ENCODE data around the gene RNF207. TPM values are rescaled to one million over a fixed set of nuclear protein-coding genes. Genes with fewer than 3 reads are reported as not detected.

RNF207 gene
- total and polyA plus RNA-seq, 2 of the 8 experiments (the other 6 are each of a cell fraction or from before 2014, with no cell fraction given) = 3.9 to 5.4 TPM

DNA sequence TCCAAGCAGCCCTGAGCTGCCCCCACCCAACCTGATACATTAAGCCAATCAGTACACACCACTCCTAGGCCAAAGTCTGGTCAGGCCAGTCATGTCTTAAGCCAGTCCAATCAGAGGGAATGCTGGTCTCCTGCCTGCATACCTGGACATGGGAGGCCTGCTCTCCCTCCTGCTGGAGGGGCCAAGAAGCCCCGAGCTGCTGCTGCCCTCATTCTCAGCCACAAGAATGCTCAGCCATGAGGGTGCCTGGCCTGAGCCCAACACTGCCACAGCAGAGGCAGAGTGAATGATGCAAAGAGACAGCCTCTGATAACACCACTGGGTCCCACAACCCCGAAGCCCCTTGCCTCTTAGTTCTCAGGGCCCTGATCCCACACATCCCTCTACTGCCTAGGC is 48.8 kb upstream of the RNF207 start:
- H3K79me2 ChIP-seq (ENCODE audit: control insufficient read depth in 1 of 2, insufficient read depth in 2 of 2, low read length in 2 of 2) = no peaks in the 10 kb centered on the region
- CTCF ChIA-PET (ENCODE audit: partially characterized antibody) = interaction anchor here (0.7 to 2.7 kb wide), 7 partner anchors 11 to 75 kb away, joined by 3 to 8 read pairs (median 4); no protein-coding TSS in a partner anchor
- no peak for TF ChIP-seq ASH2L (IDR thresholded peaks at IDR 0.05; ENCODE audit: low read length)
- TF ChIP-seq KDM5A (IDR thresholded peaks at IDR 0.05; ENCODE audit: low read length) = no peak
- TF ChIP-seq BACH1 (IDR thresholded peaks at IDR 0.05; ENCODE audit: low read length) = no peak
- no peak for TF ChIP-seq CHD2 (IDR thresholded peaks at IDR 0.05; ENCODE audit: low read length)
- TF ChIP-seq SIRT6 (IDR thresholded peaks at IDR 0.05; ENCODE audit: low read length) = no peak
- TF ChIP-seq KDM4A (IDR thresholded peaks at IDR 0.05; ENCODE audit: low read depth, low read length, severe bottlenecking) = no peak
- TF ChIP-seq CREB1 (IDR thresholded peaks at IDR 0.05) = no peak
- no peak for TF ChIP-seq JUND (IDR thresholded peaks at IDR 0.05; ENCODE audit: low read length)
- TF ChIP-seq YY1 (IDR thresholded peaks at IDR 0.05; ENCODE audit: low read depth, low read length) = no peak
- TF ChIP-seq RAD21 (IDR thresholded peaks at IDR 0.05 in 1 of 2, conservative IDR thresholded peaks at IDR 0.05 in 1 of 2; ENCODE audit: low read depth in 2 of 2, low read length in 2 of 2) = no peak
- TF ChIP-seq, protein P1, sequence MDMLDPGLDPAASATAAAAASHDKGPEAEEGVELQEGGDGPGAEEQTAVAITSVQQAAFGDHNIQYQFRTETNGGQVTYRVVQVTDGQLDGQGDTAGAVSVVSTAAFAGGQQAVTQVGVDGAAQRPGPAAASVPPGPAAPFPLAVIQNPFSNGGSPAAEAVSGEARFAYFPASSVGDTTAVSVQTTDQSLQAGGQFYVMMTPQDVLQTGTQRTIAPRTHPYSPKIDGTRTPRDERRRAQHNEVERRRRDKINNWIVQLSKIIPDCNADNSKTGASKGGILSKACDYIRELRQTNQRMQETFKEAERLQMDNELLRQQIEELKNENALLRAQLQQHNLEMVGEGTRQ (IDR thresholded peaks at IDR 0.05; ENCODE audit: low read length) = no peak
- TF ChIP-seq TEAD4 (IDR thresholded peaks at IDR 0.05; ENCODE audit: low read depth, low read length) = no peak
- no peak for TF ChIP-seq BRCA1 (IDR thresholded peaks at IDR 0.05; ENCODE audit: low read depth, low read length)

More for the DNA sequence above, 48.8 kb upstream of the RNF207 start:
- Histone ChIP-seq H2AFZ (ENCODE audit: low read length) (no peak overlapping the region), H2BK120ac (replicated peaks; ENCODE audit: low read depth, low read length) (no peak overlapping the region), H4K20me1 (replicated peaks in 1 of 2; ENCODE audit: control insufficient read depth in 1 of 2, insufficient read depth in 2 of 2, low read length in 2 of 2) (no peaks in the 10 kb centered on the region), H3K9me3 (ENCODE audit: insufficient read depth in 2 of 2, low read depth in 1 of 2, low read length in 1 of 2) (no peaks in the 10 kb centered on the region), H2BK15ac (ENCODE audit: low read length) (no peak overlapping the region), H3K36me3 (ENCODE audit: control insufficient read depth in 2 of 4, insufficient read depth in 4 of 4, low read length in 3 of 4) (no peaks in the 10 kb centered on the region), H2AK5ac (ENCODE audit: low read depth, low read length) (no peak overlapping the region), H3K4me2 (ENCODE audit: insufficient read depth in 1 of 2, low read depth in 2 of 2, low read length in 2 of 2) (no peak overlapping the region), H3K9ac (replicated peaks in 1 of 4; ENCODE audit: extremely low read depth in 1 of 4, low read depth in 3 of 4, low read length in 3 of 4) (no peak overlapping the region), H3K27ac (ENCODE audit: low read depth, low read length) (no peak overlapping the region), H3K4me1 (replicated peaks in 1 of 4; ENCODE audit: control insufficient read depth in 3 of 4, insufficient read depth in 4 of 4, low read length in 3 of 4) (peaks cover 0 to 15% (median 2%) of the 10 kb centered on the region in 4 experiments; a peak in 4 of 7 replicates), H3K79me1 (ENCODE audit: low read depth, low read length) (no peaks in the 10 kb centered on the region), H3K23ac (ENCODE audit: insufficient read length) (no peak overlapping the region), H3K4ac (replicated peaks; ENCODE audit: insufficient read length, low read depth, low read length) (no peak overlapping the region), H3K27me3 (replicated peaks in 1 of 4; ENCODE audit: control insufficient read depth in 3 of 4, extremely low read depth in 1 of 4, insufficient read depth in 3 of 4, low read length in 3 of 4) (no peaks in the 10 kb centered on the region), H4K8ac (ENCODE audit: extremely low read depth, insufficient read depth, low read length) (no peak overlapping the region), H3K4me3 (ENCODE audit: extremely low read depth in 1 of 4, insufficient read depth in 2 of 4, low read depth in 3 of 4, low read length in 4 of 4) (no peak overlapping the region), H3K23me2 (ENCODE audit: low read depth, low read length) (no peaks in the 10 kb centered on the region), H2BK12ac (ENCODE audit: low read depth, low read length) (no peak overlapping the region), H2BK5ac (ENCODE audit: low read depth, low read length) (no peak overlapping the region), H3K56ac (replicated peaks; ENCODE audit: insufficient read length, low read depth, low read length) (no peak overlapping the region), H2BK20ac (ENCODE audit: low read length) (no peak overlapping the region), H4K91ac (replicated peaks; ENCODE audit: insufficient read length, low read length) (no peak overlapping the region), H4K5ac (ENCODE audit: insufficient read length, low read depth, low read length) (no peak overlapping the region), H3K18ac (ENCODE audit: extremely low read depth, low read length) (no peak overlapping the region), H3K14ac (ENCODE audit: insufficient read length) (no peak overlapping the region)
- POLR2A ChIA-PET (ENCODE audit: partially characterized antibody) = interaction anchor here (1.1 kb wide), 1 partner anchor 13 kb away, joined by 4 read pairs; no protein-coding TSS in a partner anchor
- FAIRE-seq = no peak
- WGBS, 2 experiments (ENCODE audit: extremely low coverage in 1 of 2, insufficient coverage in 1 of 2, insufficient read length in 1 of 2, insufficient replicate concordance in 2 of 2, low coverage in 1 of 2, low lambda C conversion rate in 2 of 2, missing lambda C conversion rate in 1 of 2) = 96% methylated on average over 2 of the region's 2 CpGs; no CpG with 5 or more reads in 1 of the 2 experiments
- DNase-seq (ENCODE audit: low read depth in 1 of 2, low spot score in 2 of 2) = no peak
